Calu3 (cell line): ENCODE measurements around the gene KIRREL3. TPM values are rescaled to one million over a fixed set of nuclear protein-coding genes. Genes with fewer than 3 reads are reported as not detected.

Experiments used
- BruUV-seq: library from RNA; stranded (reverse); fragments of 400-500 nt; replicated peaks from 2 replicates; lab custom pipeline; 2021; lab: Mats Ljungman, UMichigan
- CTCF ChIA-PET: fragments of 300-600 bp; sonication (Branson Sonifier 250); formaldehyde crosslinking; loops from one replicate; lab custom pipeline; 2022; ENCODE audit warnings: antibody characterized with exemption; lab: Charles Lee
- DNase-seq: peaks from one replicate; pipeline ENCODE4 v3.0.0; 2022
- H3K27ac Mint-ChIP-seq: one replicate; pipeline ENCODE4 v1.8.0; 2022; ENCODE audit warnings: mixed read lengths; ENCODE audit not compliant: unreplicated experiment
- H3K27me3 Mint-ChIP-seq: one replicate; pipeline ENCODE4 v1.8.0; 2022; ENCODE audit warnings: mixed read lengths; ENCODE audit not compliant: unreplicated experiment
- H3K36me3 Mint-ChIP-seq: one replicate; pipeline ENCODE4 v1.8.0; 2022; ENCODE audit warnings: mild to moderate bottlenecking, moderate library complexity, mixed read lengths; ENCODE audit not compliant: insufficient read depth, unreplicated experiment
- H3K4me1 Mint-ChIP-seq: one replicate; pipeline ENCODE4 v1.8.0; 2022; ENCODE audit warnings: mild to moderate bottlenecking, low read depth, mixed read lengths; ENCODE audit not compliant: unreplicated experiment
- H3K4me3 Mint-ChIP-seq: one replicate; pipeline ENCODE4 v1.8.0; 2022; ENCODE audit warnings: mild to moderate bottlenecking, low read depth, moderate library complexity, mixed read lengths; ENCODE audit not compliant: unreplicated experiment
- H3K9me3 Mint-ChIP-seq: one replicate; pipeline ENCODE4 v1.8.0; 2022; ENCODE audit warnings: low read depth, mixed read lengths; ENCODE audit not compliant: unreplicated experiment
- CTCF ChIP-seq: fragments of 200-600 bp; IDR thresholded peaks from one replicate; pipeline ENCODE4 v1.8.0; 2022; ENCODE audit warnings: antibody characterized with exemption; ENCODE audit not compliant: unreplicated experiment
- intact Hi-C: fragments of 100-400 bp; cut with micrococcal nuclease; formaldehyde crosslinking; loops from one replicate; pipeline ENCODE4 v1.10.0; 2022; ENCODE audit not compliant: unreplicated experiment
- total RNA-seq: library from RNA; stranded (reverse); gene quantifications from 2 replicates; pipeline ENCODE4 v1.2.3, GENCODE V29; 2022

Gene KIRREL3
- total RNA-seq, 1 experiment from 2014 or later: 0.26 TPM

- no peak for TF ChIP-seq CTCF
- no peaks in the 10 kb centered on the region for H3K4me1 Mint-ChIP-seq
- H3K4me3 Mint-ChIP-seq: no peak overlapping the region
- H3K27me3 Mint-ChIP-seq: peaks cover 63% of the 10 kb centered on the region
- no peak overlapping the region for H3K27ac Mint-ChIP-seq
- BruUV-seq: no TSS peak
- CTCF ChIA-PET: no interaction called here
- no peaks in the 10 kb centered on the region for H3K36me3 Mint-ChIP-seq
- H3K9me3 Mint-ChIP-seq: no peaks in the 10 kb centered on the region
- no peak for DNase-seq
- intact Hi-C loops: loop anchor here (10.0 kb wide), 1 partner anchor 300 kb away; the partner anchor contains the start of gene DCPS
Measured at GRCh38 chr11:126604461-126604860, 396.1 kb downstream of the KIRREL3 start.

GRCh38 chr11:126603486-126603885 lies 397.1 kb downstream of the KIRREL3 start:
- Mint-ChIP-seq H3K36me3 (no peaks in the 10 kb centered on the region), H3K27me3 (peaks cover 73% of the 10 kb centered on the region), H3K4me1 (no peaks in the 10 kb centered on the region), H3K27ac (no peak overlapping the region), H3K9me3 (no peaks in the 10 kb centered on the region), H3K4me3 (no peak overlapping the region)
- TF ChIP-seq CTCF: no peak
- intact Hi-C loops: loop anchor here (10.0 kb wide), 1 partner anchor 299 kb away; the partner anchor contains the start of gene DCPS
- no TSS peak for BruUV-seq
- CTCF ChIA-PET: no interaction called here
- DNase-seq: no peak

GRCh38 chr11:126602993-126603392 lies 397.6 kb downstream of the KIRREL3 start:
- BruUV-seq: no TSS peak
- H3K27ac Mint-ChIP-seq: no peak overlapping the region
- no peaks in the 10 kb centered on the region for H3K4me1 Mint-ChIP-seq
- no peak for TF ChIP-seq CTCF
- no peaks in the 10 kb centered on the region for H3K9me3 Mint-ChIP-seq
- no peak for DNase-seq
- peaks cover 77% of the 10 kb centered on the region for H3K27me3 Mint-ChIP-seq
- intact Hi-C loops: loop anchor here (10.0 kb wide), 1 partner anchor 298 kb away; the partner anchor contains the start of gene DCPS
- no peak overlapping the region for H3K4me3 Mint-ChIP-seq
- CTCF ChIA-PET: no interaction called here
- no peaks in the 10 kb centered on the region for H3K36me3 Mint-ChIP-seq

- Mint-ChIP-seq H3K4me3 (no peak overlapping the region), H3K36me3 (no peaks in the 10 kb centered on the region), H3K9me3 (no peaks in the 10 kb centered on the region), H3K27me3 (peaks cover 83% of the 10 kb centered on the region), H3K4me1 (no peaks in the 10 kb centered on the region), H3K27ac (no peak overlapping the region)
- DNase-seq: no peak
- intact Hi-C loops: loop anchor here (10.0 kb wide), 1 partner anchor 298 kb away; the partner anchor contains the start of gene DCPS
- CTCF ChIA-PET: no interaction called here
- no TSS peak for BruUV-seq
- no peak for TF ChIP-seq CTCF
Measured at GRCh38 chr11:126602349-126602940, 398.1 kb downstream of the KIRREL3 start.
